Breast epithelium (tissue), 4 donors: Measurements from ENCODE around the gene COL9A3. TPM values are rescaled to one million over a fixed set of nuclear protein-coding genes. Genes with fewer than 3 reads are reported as not detected.

ENCODE experiments used
- DNase-seq, 2 donors: peaks; one replicate each; pipeline ENCODE4 v3.0.0-alpha.2; 2019; ENCODE audit warnings: low spot score in 2 of 2
- H3K27ac ChIP-seq, 2 donors: fragments of 200-600 bp; sonication (generic) in 1 of 2; one replicate each; pipeline ENCODE4 v1.5.1; 2016 to 2019; ENCODE audit warnings: mild to moderate bottlenecking in 1 of 2
- H3K27me3 ChIP-seq, 2 donors: fragments of 200-600 bp; sonication (generic) in 1 of 2; one replicate each; pipeline versions ENCODE4 v1.5.1 to v1.6.0; 2017 to 2019; ENCODE audit warnings: control low read depth in 1 of 2, mild to moderate bottlenecking in 1 of 2
- H3K36me3 ChIP-seq: fragments of 200-600 bp; one replicate; pipeline ENCODE4 v1.5.1; 2019
- H3K4me1 ChIP-seq, 2 donors: fragments of 200-600 bp; sonication (generic); one replicate each; pipeline ENCODE4 v1.5.1; 2016 to 2019; ENCODE audit warnings: control low read depth in 1 of 2
- H3K4me3 ChIP-seq, 3 donors: fragments of 200-600 bp; sonication (generic); 1 replicate in 2 of 3; 2 replicates in 1 of 3; pipeline ENCODE4 v1.5.1; 2016 to 2019; ENCODE audit warnings: mild to moderate bottlenecking in 3 of 3, moderate library complexity in 2 of 3
- H3K9me3 ChIP-seq, 2 donors: fragments of 200-600 bp; sonication (generic) in 1 of 2; one replicate each; pipeline ENCODE4 v1.5.1; 2016 to 2019; ENCODE audit warnings: control low read depth in 1 of 2
- POLR2A ChIP-seq: fragments of 450-650 bp; IDR thresholded peaks from one replicate; pipeline ENCODE4 v1.6.1; 2016; ENCODE audit warnings: antibody characterized with exemption, mild to moderate bottlenecking, moderate library complexity
- POLR2AphosphoS5 ChIP-seq, 3 donors: sonication (generic); formaldehyde crosslinking; IDR thresholded peaks; one replicate each; pipeline ENCODE4 v1.6.1; 2017; ENCODE audit warnings: antibody characterized with exemption in 3 of 3
- intact Hi-C: fragments of 100-400 bp; cut with DNase I; formaldehyde crosslinking; loops from one replicate; pipeline ENCODE4 v1.15.1; 2023; ENCODE audit warnings: low total_unique reads
- total RNA-seq, 3 donors: library from RNA; depleted of rRNA; stranded (reverse); fragments of >200 nt; gene quantifications; one replicate each; pipeline ENCODE4 v1.1.0, GENCODE V29; 2016
- TF ChIP-seq, protein P1 (sequence below), 3 donors: fragments of 450-650 bp; IDR thresholded peaks; one replicate each; pipeline ENCODE4 v1.5.1; 2016 to 2017; ENCODE audit warnings: antibody characterized with exemption in 3 of 3, mild to moderate bottlenecking in 3 of 3, moderate library complexity in 3 of 3

COL9A3 gene
- total RNA-seq, 3 donors from 2014 or later = 0.16 to 10.2 (median 5.0) TPM

DNA sequence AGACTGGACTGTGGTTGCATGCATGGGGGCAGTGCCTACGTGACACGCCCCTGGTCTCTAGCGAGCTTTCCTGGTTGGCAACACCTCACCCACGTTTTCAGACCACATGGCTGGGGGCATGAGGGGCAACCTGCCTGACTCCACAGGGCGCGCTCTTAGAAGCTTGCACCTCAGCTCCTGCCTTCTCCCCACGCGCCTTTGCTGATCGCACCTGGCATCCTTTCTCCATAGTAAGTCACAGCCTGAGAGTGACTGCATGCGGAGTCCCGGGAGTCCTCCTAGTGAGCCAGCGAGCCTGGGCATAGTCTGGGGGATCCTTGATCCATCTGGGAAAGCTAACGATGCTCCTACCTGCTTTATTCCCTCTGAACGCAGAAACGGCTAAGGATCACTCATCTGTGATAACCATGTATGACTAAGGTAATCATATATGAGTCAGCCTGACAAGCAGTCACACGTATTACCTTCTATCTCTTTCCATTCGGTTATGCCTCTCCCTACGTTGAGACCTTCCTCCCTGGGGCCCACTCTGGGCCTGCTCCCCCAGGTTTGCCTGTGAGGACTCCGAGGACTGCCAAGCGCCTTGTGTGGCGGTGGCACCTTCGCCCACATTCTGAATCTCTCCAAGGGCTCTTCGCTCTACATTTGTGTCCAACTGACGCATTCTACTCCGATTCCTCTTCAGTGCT, 40.2 kb downstream of the COL9A3 start:
- peak in 1 of 2 donors; percentile 39 for DNase-seq
- no peaks in the 10 kb centered on the region for H3K27me3 ChIP-seq
- no peaks in the 10 kb centered on the region for H3K4me1 ChIP-seq
- intact Hi-C loops = no loop called here
- no peak overlapping the region for H3K27ac ChIP-seq
- H3K9me3 ChIP-seq = no peaks in the 10 kb centered on the region
- no peaks in the 10 kb centered on the region for H3K36me3 ChIP-seq
- no peak overlapping the region for H3K4me3 ChIP-seq
- TF ChIP-seq POLR2A (no peak), POLR2AphosphoS5 (IDR thresholded peaks at IDR 0.05) (no peak)
- TF ChIP-seq, protein P1, sequence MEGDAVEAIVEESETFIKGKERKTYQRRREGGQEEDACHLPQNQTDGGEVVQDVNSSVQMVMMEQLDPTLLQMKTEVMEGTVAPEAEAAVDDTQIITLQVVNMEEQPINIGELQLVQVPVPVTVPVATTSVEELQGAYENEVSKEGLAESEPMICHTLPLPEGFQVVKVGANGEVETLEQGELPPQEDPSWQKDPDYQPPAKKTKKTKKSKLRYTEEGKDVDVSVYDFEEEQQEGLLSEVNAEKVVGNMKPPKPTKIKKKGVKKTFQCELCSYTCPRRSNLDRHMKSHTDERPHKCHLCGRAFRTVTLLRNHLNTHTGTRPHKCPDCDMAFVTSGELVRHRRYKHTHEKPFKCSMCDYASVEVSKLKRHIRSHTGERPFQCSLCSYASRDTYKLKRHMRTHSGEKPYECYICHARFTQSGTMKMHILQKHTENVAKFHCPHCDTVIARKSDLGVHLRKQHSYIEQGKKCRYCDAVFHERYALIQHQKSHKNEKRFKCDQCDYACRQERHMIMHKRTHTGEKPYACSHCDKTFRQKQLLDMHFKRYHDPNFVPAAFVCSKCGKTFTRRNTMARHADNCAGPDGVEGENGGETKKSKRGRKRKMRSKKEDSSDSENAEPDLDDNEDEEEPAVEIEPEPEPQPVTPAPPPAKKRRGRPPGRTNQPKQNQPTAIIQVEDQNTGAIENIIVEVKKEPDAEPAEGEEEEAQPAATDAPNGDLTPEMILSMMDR (IDR thresholded peaks at IDR 0.05) = no peak

DNA sequence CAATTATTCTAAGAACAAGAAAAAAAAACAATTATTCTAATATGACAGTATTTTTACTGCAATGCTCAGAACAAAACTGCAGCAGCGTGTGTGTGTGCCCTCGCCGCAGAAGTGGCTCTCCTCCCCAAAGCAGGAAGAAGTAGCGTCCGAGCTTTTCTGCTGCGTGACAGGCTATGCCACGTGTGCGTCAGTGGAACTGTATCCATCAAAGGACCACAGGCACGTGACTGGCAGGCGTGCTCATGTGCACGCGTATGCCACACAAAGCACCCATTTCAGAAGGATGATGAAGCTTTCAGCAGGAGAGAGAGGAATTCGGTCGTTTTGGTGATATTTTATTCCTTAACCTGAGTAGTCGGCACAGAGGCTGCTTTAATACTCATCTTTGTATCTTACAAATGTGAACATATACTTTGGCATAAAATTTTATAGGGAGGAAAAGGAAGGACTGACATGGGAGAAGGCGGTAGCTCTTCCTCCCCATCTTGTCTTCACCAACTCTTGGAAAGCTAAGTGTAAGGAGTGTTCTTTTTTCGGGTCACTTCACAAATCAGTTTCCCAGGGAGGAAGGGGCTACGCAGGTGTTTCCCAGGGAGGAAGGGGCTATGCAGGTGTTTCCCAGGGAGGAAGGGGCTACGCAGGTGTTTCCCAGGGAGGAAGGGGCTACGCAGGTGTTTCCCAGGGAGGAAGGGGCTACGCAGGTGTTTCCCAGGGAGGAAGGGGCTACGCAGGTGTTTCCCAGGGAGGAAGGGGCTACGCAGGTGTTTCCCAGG, 41.4 kb downstream of the COL9A3 start:
- intact Hi-C loops = loop anchor here (1.0 kb wide), 1 partner anchor 24 kb away; no protein-coding TSS in a partner anchor
- TF ChIP-seq POLR2A (no peak), POLR2AphosphoS5 (IDR thresholded peaks at IDR 0.05) (no peak)
- TF ChIP-seq, protein P1 (IDR thresholded peaks at IDR 0.05) = no peak
- no peak for DNase-seq
- no peaks in the 10 kb centered on the region for H3K36me3 ChIP-seq
- H3K9me3 ChIP-seq = no peaks in the 10 kb centered on the region
- H3K27ac ChIP-seq = no peak overlapping the region
- H3K27me3 ChIP-seq = no peaks in the 10 kb centered on the region
- H3K4me3 ChIP-seq = no peak overlapping the region
- H3K4me1 ChIP-seq = no peaks in the 10 kb centered on the region

DNA sequence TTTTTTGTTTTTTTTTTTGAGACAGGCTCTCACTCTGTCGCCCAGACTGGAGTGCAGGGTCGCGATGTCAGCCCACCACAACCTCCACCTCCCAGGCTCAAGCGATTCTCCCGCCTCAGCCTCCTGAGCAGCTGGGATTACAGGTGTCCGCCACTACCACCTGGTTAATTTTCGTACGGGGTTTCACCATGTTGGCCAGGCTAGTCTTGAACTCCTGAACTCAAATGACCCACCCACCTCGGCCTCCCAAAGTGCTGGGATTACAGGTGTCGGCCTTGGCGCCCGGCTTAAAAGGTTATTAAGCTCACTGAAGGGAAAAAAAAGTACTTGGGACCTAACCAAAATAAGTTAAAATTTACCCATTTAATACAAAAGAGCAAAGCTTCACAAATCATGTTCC, 42.9 kb downstream of the COL9A3 start:
- H3K36me3 ChIP-seq = no peaks in the 10 kb centered on the region
- intact Hi-C loops = no loop called here
- no peak overlapping the region for H3K27ac ChIP-seq
- H3K9me3 ChIP-seq = no peaks in the 10 kb centered on the region
- DNase-seq = peak in 1 of 2 donors; percentile 3
- H3K4me3 ChIP-seq = no peak overlapping the region
- H3K27me3 ChIP-seq = no peaks in the 10 kb centered on the region
- no peak for TF ChIP-seq POLR2AphosphoS5 (IDR thresholded peaks at IDR 0.05)
- TF ChIP-seq POLR2A = no peak
- TF ChIP-seq, protein P1 (IDR thresholded peaks at IDR 0.05) = no peak
- H3K4me1 ChIP-seq = no peaks in the 10 kb centered on the region

DNA sequence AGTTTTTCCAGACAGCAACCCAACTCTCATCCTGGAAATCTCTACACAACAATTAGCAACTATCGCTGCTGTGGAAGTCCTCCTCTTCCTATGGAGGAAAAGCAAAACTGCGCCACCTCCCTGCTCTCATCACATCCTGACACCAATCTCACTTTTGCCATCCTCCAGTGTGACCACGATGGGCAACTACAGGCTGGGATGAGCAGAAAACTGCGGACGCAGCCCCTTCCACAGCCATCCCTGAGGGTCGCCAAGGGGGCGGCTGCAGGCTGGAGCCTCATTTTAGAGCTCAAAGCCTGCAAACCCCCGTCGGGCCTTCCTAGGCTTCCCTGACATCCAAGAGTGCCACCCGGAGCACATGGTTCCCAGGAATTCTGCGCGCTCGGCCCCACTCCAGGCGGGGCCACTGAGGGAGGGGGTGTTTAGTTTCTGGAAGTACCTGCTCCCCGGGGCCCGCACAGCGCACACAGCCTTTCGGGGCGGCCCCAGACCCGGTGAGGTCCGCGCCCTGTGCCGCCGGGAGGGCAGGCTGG, 43.6 kb downstream of the COL9A3 start:
- Histone ChIP-seq H3K36me3 (no peaks in the 10 kb centered on the region), H3K4me3 (peak overlapping the region; percentile 40 to 88 (median 55)), H3K4me1 (no peaks in the 10 kb centered on the region), H3K27ac (peak overlapping the region in 1 of 2 donors; percentile 82), H3K27me3 (no peaks in the 10 kb centered on the region), H3K9me3 (no peaks in the 10 kb centered on the region)
- intact Hi-C loops = no loop called here
- TF ChIP-seq, protein P1 (IDR thresholded peaks at IDR 0.05) = no peak
- TF ChIP-seq POLR2AphosphoS5 (IDR thresholded peaks at IDR 0.05) (no peak), POLR2A (no peak)
- peak in 1 of 2 donors; percentile 50 for DNase-seq
